HEK293 (cell line): ENCODE results near the gene ATP5F1A.
"Not testable (repeated sequence)": the region's sequence is repeated elsewhere in the genome, so short reads cannot be mapped to it uniquely, and the experiment has no call there.

Experiments used
- CTCF ChIA-PET: fragments of 350-600 bp; formaldehyde crosslinking; extraction: SDS; loops from one replicate; lab custom pipeline; 2021; ENCODE audit warnings: antibody characterized with exemption; lab: Yijun Ruan, JAX
- POLR2A ChIA-PET: fragments of 300-600 bp; formaldehyde crosslinking; extraction: SDS; loops from one replicate; lab custom pipeline; 2020; ENCODE audit warnings: antibody characterized with exemption, inconsistent platforms; lab: Yijun Ruan, JAX
- H3K27ac ChIP-seq: fragments of 200-500 bp; sonication (Bioruptor generic); 2 replicates; pipeline ENCODE4 v1.5.1; 2014; ENCODE audit warnings: low read depth, low read length, control low read depth, inconsistent platforms; ENCODE audit errors: extremely low read depth
- H3K36me3 ChIP-seq, 2 experiments: fragments of 200-500 bp in 1 of 2; sonication (Bioruptor generic) in 1 of 2; 1 replicate in 1 of 2; 2 replicates in 1 of 2; pipeline ENCODE4 v1.5.1; 2014 to 2017; ENCODE audit warnings: inconsistent platforms in 2 of 2, low read length in 2 of 2; ENCODE audit not compliant: control insufficient read depth in 2 of 2, insufficient read depth in 1 of 2
- H3K4me1 ChIP-seq: fragments of 200-500 bp; sonication (Bioruptor generic); 2 replicates; pipeline ENCODE4 v1.5.1; 2014; ENCODE audit warnings: mild to moderate bottlenecking, low read length, inconsistent platforms; ENCODE audit not compliant: control insufficient read depth, insufficient read depth
- H3K4me3 ChIP-seq: 2 replicates; pipeline ENCODE4 v1.5.1; 2011; ENCODE audit warnings: low read depth, mild to moderate bottlenecking, control low read depth, low read length, moderate library complexity
- H3K9me3 ChIP-seq: fragments of 200-500 bp; sonication (Bioruptor generic); 2 replicates; pipeline ENCODE4 v1.5.1; 2014; ENCODE audit warnings: low read depth, low read length, inconsistent platforms; ENCODE audit not compliant: control insufficient read depth, insufficient read depth
- BCL11A ChIP-seq: fragments of 450-650 bp; formaldehyde crosslinking; IDR thresholded peaks from 2 replicates; pipeline ENCODE4 v1.5.1; 2016; ENCODE audit warnings: low read depth, missing biosample characterization, missing genetic modification characterization
- BCL11B ChIP-seq: fragments of 450-650 bp; formaldehyde crosslinking; IDR thresholded peaks from 2 replicates; pipeline ENCODE4 v1.5.1; 2016; ENCODE audit warnings: low read depth, missing biosample characterization, missing genetic modification characterization
- OVOL3 ChIP-seq: fragments of 450-650 bp; formaldehyde crosslinking; IDR thresholded peaks from 2 replicates; pipeline ENCODE4 v1.5.1; 2016; ENCODE audit warnings: missing biosample characterization, missing genetic modification characterization
- PRDM1 ChIP-seq: fragments of 450-650 bp; formaldehyde crosslinking; IDR thresholded peaks from 2 replicates; pipeline ENCODE4; 2016; ENCODE audit warnings: missing biosample characterization, missing genetic modification characterization
- REST ChIP-seq: fragments of 450-650 bp; formaldehyde crosslinking; IDR thresholded peaks from 2 replicates; pipeline ENCODE4 v1.5.1; 2016; ENCODE audit warnings: missing biosample characterization, missing genetic modification characterization
- ZBTB11 ChIP-seq: fragments of 450-650 bp; formaldehyde crosslinking; conservative IDR thresholded peaks from 2 replicates; pipeline ENCODE4 v1.5.1; 2016; ENCODE audit warnings: low read depth, missing biosample characterization, missing genetic modification characterization
- ZBTB21 ChIP-seq: fragments of 450-650 bp; formaldehyde crosslinking; IDR thresholded peaks from 2 replicates; pipeline ENCODE4 v1.5.1; 2017; ENCODE audit warnings: missing biosample characterization, missing genetic modification characterization
- ZBTB8A ChIP-seq: fragments of 450-650 bp; formaldehyde crosslinking; IDR thresholded peaks from 2 replicates; pipeline ENCODE4 v1.5.1; 2016; ENCODE audit warnings: missing biosample characterization, missing genetic modification characterization
- ZNF112 ChIP-seq: fragments of 450-650 bp; formaldehyde crosslinking; IDR thresholded peaks from 2 replicates; pipeline ENCODE4 v1.5.0; 2017; ENCODE audit warnings: missing biosample characterization, missing genetic modification characterization
- ZNF140 ChIP-seq: fragments of 450-650 bp; formaldehyde crosslinking; IDR thresholded peaks from 2 replicates; pipeline ENCODE4 v1.5.1; 2016; ENCODE audit warnings: missing biosample characterization, missing genetic modification characterization
- ZNF155 ChIP-seq: fragments of 450-650 bp; formaldehyde crosslinking; IDR thresholded peaks from 2 replicates; pipeline ENCODE4 v1.5.1; 2016; ENCODE audit warnings: missing biosample characterization, missing genetic modification characterization
- ZNF266 ChIP-seq: fragments of 450-650 bp; formaldehyde crosslinking; IDR thresholded peaks from 2 replicates; pipeline ENCODE4 v1.5.1; 2016; ENCODE audit warnings: missing biosample characterization, missing genetic modification characterization, low read depth
- ZNF394 ChIP-seq: fragments of 450-650 bp; formaldehyde crosslinking; IDR thresholded peaks from 2 replicates; pipeline ENCODE4 v1.5.1; 2016; ENCODE audit warnings: missing biosample characterization, missing genetic modification characterization, mild to moderate bottlenecking, moderate library complexity, borderline replicate concordance
- ZNF404 ChIP-seq: fragments of 450-650 bp; formaldehyde crosslinking; IDR thresholded peaks from 2 replicates; pipeline ENCODE4 v1.5.1; 2017; ENCODE audit warnings: missing biosample characterization, missing genetic modification characterization
- ZNF426 ChIP-seq: fragments of 450-650 bp; formaldehyde crosslinking; IDR thresholded peaks from 2 replicates; pipeline ENCODE4 v1.5.1; 2017; ENCODE audit warnings: missing biosample characterization, missing genetic modification characterization, mild to moderate bottlenecking, inconsistent platforms, moderate library complexity
- ZNF433 ChIP-seq: fragments of 450-650 bp; formaldehyde crosslinking; IDR thresholded peaks from 2 replicates; pipeline ENCODE4 v1.5.1; 2016; ENCODE audit warnings: missing biosample characterization, missing genetic modification characterization, low read depth
- ZNF510 ChIP-seq: fragments of 450-650 bp; formaldehyde crosslinking; IDR thresholded peaks from 2 replicates; pipeline ENCODE4 v1.5.1; 2018; ENCODE audit warnings: mild to moderate bottlenecking, missing genetic modification characterization, missing biosample characterization; ENCODE audit not compliant: insufficient replicate concordance
- ZNF555 ChIP-seq: fragments of 450-650 bp; formaldehyde crosslinking; conservative IDR thresholded peaks from 2 replicates; pipeline ENCODE4 v1.5.1; 2017; ENCODE audit warnings: missing biosample characterization, mild to moderate bottlenecking, missing genetic modification characterization, inconsistent platforms
- ZNF558 ChIP-seq: fragments of 450-650 bp; formaldehyde crosslinking; IDR thresholded peaks from 2 replicates; pipeline ENCODE4 v1.5.1; 2016; ENCODE audit warnings: missing biosample characterization, missing genetic modification characterization
- ZNF560 ChIP-seq: fragments of 450-650 bp; formaldehyde crosslinking; IDR thresholded peaks from 2 replicates; pipeline ENCODE4 v1.5.1; 2017; ENCODE audit warnings: missing biosample characterization, missing genetic modification characterization, borderline replicate concordance
- ZNF580 ChIP-seq: fragments of 450-650 bp; formaldehyde crosslinking; IDR thresholded peaks from 2 replicates; pipeline ENCODE4 v1.5.1; 2016; ENCODE audit warnings: missing biosample characterization, missing genetic modification characterization
- ZNF623 ChIP-seq: fragments of 450-650 bp; formaldehyde crosslinking; IDR thresholded peaks from 2 replicates; pipeline ENCODE4 v1.5.1; 2016; ENCODE audit warnings: missing biosample characterization, missing genetic modification characterization
- ZNF629 ChIP-seq: fragments of 450-650 bp; formaldehyde crosslinking; IDR thresholded peaks from 2 replicates; pipeline ENCODE4 v1.5.1; 2017; ENCODE audit warnings: missing biosample characterization, missing genetic modification characterization
- ZNF664 ChIP-seq: fragments of 450-650 bp; formaldehyde crosslinking; IDR thresholded peaks from 2 replicates; pipeline ENCODE4 v1.5.1; 2016; ENCODE audit warnings: missing biosample characterization, missing genetic modification characterization
- ZNF701 ChIP-seq: fragments of 450-650 bp; formaldehyde crosslinking; IDR thresholded peaks from 2 replicates; pipeline ENCODE4 v1.5.1; 2016; ENCODE audit warnings: missing biosample characterization, missing genetic modification characterization
- ZNF776 ChIP-seq: fragments of 450-650 bp; formaldehyde crosslinking; IDR thresholded peaks from 2 replicates; pipeline ENCODE4 v1.5.0; 2017; ENCODE audit warnings: missing biosample characterization, missing genetic modification characterization, borderline replicate concordance
- ZNF791 ChIP-seq: fragments of 450-650 bp; formaldehyde crosslinking; IDR thresholded peaks from 2 replicates; pipeline ENCODE4 v1.5.1; 2016; ENCODE audit warnings: missing biosample characterization, missing genetic modification characterization
- ZSCAN16 ChIP-seq: fragments of 450-650 bp; formaldehyde crosslinking; IDR thresholded peaks from 2 replicates; pipeline ENCODE4 v1.5.1; 2016; ENCODE audit warnings: missing biosample characterization, missing genetic modification characterization

The ATP5F1A gene

GRCh38 chr18:46130549-46130948 is 32.5 kb upstream of the ATP5F1A start (continued):
- peak; percentile 91 for TF ChIP-seq ZNF140
- TF ChIP-seq ZNF580 (tag by site-specific recombination) = peak; percentile 62; the same call in 1 of the 2 replicates
- TF ChIP-seq ZNF623 (tag by site-specific recombination) = peak; percentile 77
- 0 out of 2 replicates have a peak, but pooled peaks have one; percentile 23 for TF ChIP-seq ZBTB21
- peak; percentile 63 for TF ChIP-seq ZNF510 (tag by site-specific recombination)
- TF ChIP-seq ZBTB8A (tag by site-specific recombination) = peak; percentile 65
- 0 out of 2 replicates have a peak, but pooled peaks have one; percentile 32 for TF ChIP-seq ZNF155 (tag by site-specific recombination)
- TF ChIP-seq ZNF664 = peak; percentile 64; the same call in 1 of the 2 replicates

GRCh38 chr18:46130061-46130460 is 32.0 kb upstream of the ATP5F1A start:
- no peak for TF ChIP-seq ZNF112 (tag by site-specific recombination)
- TF ChIP-seq ZSCAN16 (tag by site-specific recombination) = no peak
- TF ChIP-seq BCL11B (tag by site-specific recombination) = no peak
- no peak for TF ChIP-seq ZNF776 (tag by site-specific recombination)
- no peak for TF ChIP-seq ZNF664
- TF ChIP-seq BCL11A (tag by site-specific recombination) = no peak
- no peak for TF ChIP-seq PRDM1 (tag by site-specific recombination)
- no peak for TF ChIP-seq ZNF701
- POLR2A ChIA-PET = no interaction called here
- no peaks in the 10 kb centered on the region for H3K9me3 ChIP-seq
- H3K36me3 ChIP-seq = peaks cover 34 to 65% of the 10 kb centered on the region in 2 experiments
- H3K4me3 ChIP-seq = no peak overlapping the region
- no peaks in the 10 kb centered on the region for H3K4me1 ChIP-seq
- no peak overlapping the region for H3K27ac ChIP-seq
- CTCF ChIA-PET = interaction anchor here (0.6 to 1.1 kb wide), 3 partner anchors 12 to 410 kb away, joined by 3 read pairs; no protein-coding TSS in a partner anchor

GRCh38 chr18:46126625-46127024 is 28.5 kb upstream of the ATP5F1A start:
- CTCF ChIA-PET = interaction anchor here (0.5 to 1.3 kb wide), 3 partner anchors 9 to 516 kb away, joined by 3 read pairs; no protein-coding TSS in a partner anchor
- H3K4me1 ChIP-seq, POLR2A ChIA-PET, H3K9me3 ChIP-seq, H3K4me3 ChIP-seq, H3K27ac ChIP-seq: not testable (repeated sequence)
- peaks cover 54 to 88% of the 10 kb centered on the region in 2 experiments for H3K36me3 ChIP-seq
- TF ChIP-seq ZNF266 (tag by site-specific recombination) = peak; percentile 61
- TF ChIP-seq ZNF560 (tag by site-specific recombination) = 0 out of 2 replicates have a peak, but pooled peaks have one; percentile 65
- peak; percentile 72 for TF ChIP-seq ZNF623 (tag by site-specific recombination)
- peak; percentile 66; the same call in 1 of the 2 replicates for TF ChIP-seq ZNF140
- peak; percentile 79 for TF ChIP-seq ZNF426 (tag by site-specific recombination)
- TF ChIP-seq ZNF558 (tag by site-specific recombination) = peak; percentile 60; the same call in 1 of the 2 replicates
- peak; percentile 81 for TF ChIP-seq ZBTB11
- peak; percentile 16; the same call in 1 of the 2 replicates for TF ChIP-seq ZNF791
- TF ChIP-seq ZNF629 (tag by site-specific recombination) = peak; percentile 42; the same call in 1 of the 2 replicates
- peak; percentile 35; the same call in 1 of the 2 replicates for TF ChIP-seq OVOL3 (tag by site-specific recombination)
- TF ChIP-seq ZNF404 (tag by site-specific recombination) = 0 out of 2 replicates have a peak, but pooled peaks have one; percentile 41
- TF ChIP-seq ZNF555 (tag by site-specific recombination) = peak; percentile 64
- TF ChIP-seq ZNF433 (tag by site-specific recombination) = peak; percentile 51; the same call in 1 of the 2 replicates
- TF ChIP-seq REST = peak; percentile 54; the same call in 1 of the 2 replicates
- peak; percentile 90 for TF ChIP-seq ZNF394
